Measurements from ENCODE around the gene LBH.

LBH gene

DNA sequence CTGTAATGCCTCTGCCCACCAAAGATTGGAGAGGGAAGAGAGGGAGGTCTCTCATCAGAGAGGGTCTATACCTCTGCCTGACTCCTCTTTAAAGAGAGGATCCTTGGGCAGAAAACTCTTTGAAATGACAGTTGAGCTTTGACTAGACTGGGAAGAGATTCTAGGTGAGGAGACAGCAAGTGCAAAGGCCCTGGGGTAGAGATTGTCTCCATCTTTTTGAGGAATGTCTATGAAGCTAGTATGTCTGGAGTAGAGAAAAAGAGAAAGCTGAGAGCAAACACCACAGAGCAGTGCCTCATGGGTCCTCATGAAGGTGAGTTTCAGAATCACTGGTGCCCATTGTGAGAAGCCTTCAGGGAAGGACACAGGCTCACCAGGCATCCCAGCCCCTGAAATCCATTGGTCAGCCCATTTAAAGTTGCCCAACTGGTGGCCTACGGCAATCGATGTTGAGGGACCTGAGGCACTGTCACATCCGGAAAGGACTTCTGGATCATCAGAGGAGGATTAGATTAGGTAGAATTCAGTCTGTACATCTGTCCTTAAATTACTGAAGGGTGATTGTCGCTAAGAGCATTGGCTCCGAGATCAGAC lies 31.5 kb downstream of the LBH start:
- DNase-seq (ENCODE audit: low read depth) = no peak
- TF ChIP-seq, protein P1, sequence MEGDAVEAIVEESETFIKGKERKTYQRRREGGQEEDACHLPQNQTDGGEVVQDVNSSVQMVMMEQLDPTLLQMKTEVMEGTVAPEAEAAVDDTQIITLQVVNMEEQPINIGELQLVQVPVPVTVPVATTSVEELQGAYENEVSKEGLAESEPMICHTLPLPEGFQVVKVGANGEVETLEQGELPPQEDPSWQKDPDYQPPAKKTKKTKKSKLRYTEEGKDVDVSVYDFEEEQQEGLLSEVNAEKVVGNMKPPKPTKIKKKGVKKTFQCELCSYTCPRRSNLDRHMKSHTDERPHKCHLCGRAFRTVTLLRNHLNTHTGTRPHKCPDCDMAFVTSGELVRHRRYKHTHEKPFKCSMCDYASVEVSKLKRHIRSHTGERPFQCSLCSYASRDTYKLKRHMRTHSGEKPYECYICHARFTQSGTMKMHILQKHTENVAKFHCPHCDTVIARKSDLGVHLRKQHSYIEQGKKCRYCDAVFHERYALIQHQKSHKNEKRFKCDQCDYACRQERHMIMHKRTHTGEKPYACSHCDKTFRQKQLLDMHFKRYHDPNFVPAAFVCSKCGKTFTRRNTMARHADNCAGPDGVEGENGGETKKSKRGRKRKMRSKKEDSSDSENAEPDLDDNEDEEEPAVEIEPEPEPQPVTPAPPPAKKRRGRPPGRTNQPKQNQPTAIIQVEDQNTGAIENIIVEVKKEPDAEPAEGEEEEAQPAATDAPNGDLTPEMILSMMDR (IDR thresholded peaks at IDR 0.05; ENCODE audit: insufficient read depth, low read depth, low read length, missing control alignments) = no peak
- H3K4me3 ChIP-seq (ENCODE audit: low read length) = no peak overlapping the region

DNA sequence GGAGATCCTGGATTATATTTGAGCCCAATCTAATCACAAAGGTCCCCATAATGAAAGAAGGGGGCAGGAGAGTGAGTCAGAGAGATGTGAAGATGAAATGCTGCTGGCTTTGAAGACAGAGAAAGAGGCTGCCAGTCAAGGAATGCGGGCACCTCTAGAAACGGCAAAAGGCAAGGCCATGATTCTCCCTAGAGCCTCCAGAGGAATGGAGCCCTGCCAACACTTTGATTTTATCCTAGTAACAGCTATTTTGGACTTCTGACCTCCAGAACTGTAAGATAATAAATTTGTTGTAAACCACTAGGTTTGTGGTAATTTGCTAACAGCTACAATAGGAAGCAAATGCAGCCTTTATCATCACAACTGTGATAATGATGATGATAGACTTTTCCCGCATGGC lies 32.9 kb downstream of the LBH start:
- no peak overlapping the region for H3K4me3 ChIP-seq (ENCODE audit: low read length)
- no peak for DNase-seq (ENCODE audit: low read depth)
- TF ChIP-seq, protein P1 (IDR thresholded peaks at IDR 0.05; ENCODE audit: insufficient read depth, low read depth, low read length, missing control alignments) = no peak

DNA sequence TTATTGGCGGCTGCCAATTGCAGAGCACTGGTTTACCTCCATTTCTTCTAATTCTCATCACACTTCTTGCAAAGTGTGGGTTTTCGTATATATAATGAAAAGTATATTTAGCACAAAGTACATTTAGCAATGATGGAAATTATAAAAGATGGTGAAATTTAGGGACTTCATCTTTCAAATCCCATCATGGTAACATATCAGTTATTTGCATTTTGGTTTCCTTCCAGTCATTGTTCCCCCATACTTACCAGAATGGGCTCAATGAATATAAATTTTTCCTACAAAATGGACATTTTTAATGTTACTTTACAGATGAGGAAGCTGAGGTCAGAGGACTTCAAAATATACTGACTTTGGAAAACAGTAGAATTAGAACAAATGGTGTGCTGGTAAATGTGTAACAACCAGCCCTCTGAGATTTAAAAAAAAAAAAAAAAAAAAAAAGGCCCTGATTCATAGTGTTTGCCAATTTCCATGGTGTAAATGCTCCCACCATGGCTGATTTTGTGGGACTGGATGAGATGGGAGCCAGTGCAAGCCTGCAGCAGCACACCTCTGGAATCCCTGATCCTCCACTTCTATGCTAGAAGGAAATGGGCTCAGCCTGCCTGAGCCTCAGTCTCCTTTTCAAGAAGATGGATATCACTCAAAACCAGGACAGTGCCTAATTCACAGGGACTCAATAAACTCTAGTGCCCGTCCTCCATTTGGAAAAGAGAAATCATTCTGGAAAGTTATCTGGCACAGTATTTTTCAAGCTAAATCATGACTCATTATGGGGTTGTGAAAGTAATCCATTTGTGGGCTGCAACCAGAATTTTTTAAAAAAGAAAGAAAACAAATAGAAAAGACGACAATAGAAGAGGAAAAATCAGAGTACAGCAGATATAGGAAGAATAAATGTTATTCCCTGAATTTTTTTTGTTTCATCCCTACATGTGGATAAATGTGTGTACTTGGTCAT lies 34.0 kb downstream of the LBH start:
- peak; percentile 15 for DNase-seq (ENCODE audit: low read depth)
- no peak overlapping the region for H3K4me3 ChIP-seq (ENCODE audit: low read length)
- TF ChIP-seq, protein P1 (IDR thresholded peaks at IDR 0.05; ENCODE audit: insufficient read depth, low read depth, low read length, missing control alignments) = no peak

DNA sequence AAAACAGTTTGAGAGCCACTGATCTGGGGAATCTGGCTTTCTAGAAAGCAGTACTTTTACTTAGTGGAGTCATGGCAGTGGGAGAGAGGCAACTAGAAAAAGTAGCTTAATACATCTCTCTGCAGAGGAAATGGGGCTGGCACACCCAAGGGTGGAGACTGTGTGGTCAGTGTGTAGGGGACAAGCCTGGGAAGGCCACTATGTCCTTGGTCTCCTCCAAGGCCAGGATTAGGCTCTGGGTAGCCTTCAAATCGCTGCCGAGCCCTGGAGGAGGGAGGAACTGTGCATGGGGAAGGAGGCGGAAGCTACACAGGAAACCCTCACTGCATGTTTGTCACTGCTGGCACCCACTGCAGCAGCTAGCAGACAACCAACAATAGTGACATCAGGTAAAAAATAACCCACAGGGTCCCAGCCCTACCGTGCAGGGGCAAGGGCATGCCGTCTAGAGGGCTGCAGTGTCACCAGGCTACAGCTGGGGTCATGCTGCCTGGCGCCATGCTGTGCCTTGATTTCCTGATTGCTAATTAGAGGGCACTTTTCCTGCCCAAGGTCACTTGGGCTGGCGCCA lies 34.8 kb downstream of the LBH start:
- H3K4me3 ChIP-seq (ENCODE audit: low read length) = no peak overlapping the region
- no peak for DNase-seq (ENCODE audit: low read depth)
- TF ChIP-seq, protein P1 (IDR thresholded peaks at IDR 0.05; ENCODE audit: insufficient read depth, low read depth, low read length, missing control alignments) = no peak

DNA sequence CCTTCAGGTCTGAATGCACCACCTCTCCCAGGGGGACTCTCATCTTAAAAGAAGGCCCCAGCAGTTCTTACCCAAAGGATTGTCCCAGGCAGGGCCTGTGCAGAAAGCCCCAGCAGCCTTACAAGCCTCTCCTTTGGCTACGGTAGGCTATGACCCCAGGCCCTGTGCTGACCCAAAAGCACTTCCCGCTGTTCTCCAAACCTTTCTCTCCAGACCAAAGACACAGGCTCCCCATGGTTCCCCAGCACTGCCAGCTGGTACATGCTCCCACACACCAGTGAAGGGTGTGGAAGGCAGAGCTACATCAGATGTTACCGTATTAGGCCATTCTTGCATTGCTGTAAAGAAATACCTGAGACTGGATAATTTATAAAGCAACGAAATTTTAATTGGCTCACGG lies 35.4 kb downstream of the LBH start:
- H3K4me3 ChIP-seq (ENCODE audit: low read length) = no peak overlapping the region
- DNase-seq (ENCODE audit: low read depth) = no peak
- TF ChIP-seq, protein P1 (IDR thresholded peaks at IDR 0.05; ENCODE audit: insufficient read depth, low read depth, low read length, missing control alignments) = no peak

DNA sequence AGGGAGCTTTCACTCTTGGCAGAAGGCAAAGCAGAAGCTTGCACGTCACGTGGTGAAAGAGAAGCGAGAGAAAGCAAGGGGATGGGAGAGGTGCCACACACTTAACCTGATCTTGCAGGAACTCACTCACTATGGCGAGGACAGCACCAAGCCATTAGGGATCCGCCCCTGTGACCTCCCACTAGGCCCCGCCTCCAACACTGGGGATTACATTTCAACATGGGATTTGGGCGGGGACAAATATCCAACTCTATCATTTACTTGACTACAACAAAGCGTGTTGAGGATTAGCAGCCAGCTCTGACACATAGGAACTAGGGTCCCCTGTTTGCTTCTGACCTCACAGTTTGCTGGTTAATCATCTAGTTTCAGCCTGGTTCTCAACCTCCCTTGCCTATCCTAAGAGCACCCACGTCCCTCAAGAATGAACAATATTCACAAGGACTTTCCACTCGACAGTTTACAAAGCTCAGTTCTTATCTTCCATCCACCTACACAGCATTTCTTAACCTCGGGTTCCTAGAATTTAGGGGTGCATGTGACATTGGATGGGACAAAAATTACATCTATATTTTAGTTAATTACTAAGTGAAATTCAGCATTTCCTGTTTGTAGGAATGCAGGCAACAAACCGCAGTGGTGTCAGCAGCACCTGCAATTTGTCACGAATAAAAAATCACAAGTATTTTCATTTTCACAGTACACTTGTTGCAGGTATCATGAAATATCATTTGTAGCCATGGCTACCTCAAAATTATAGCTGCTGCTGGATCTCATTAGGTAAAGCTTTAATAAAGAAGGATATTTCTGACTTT lies 36.0 kb downstream of the LBH start:
- H3K4me3 ChIP-seq (ENCODE audit: low read length) = no peak overlapping the region

More for the DNA sequence above, 36.0 kb downstream of the LBH start:
- TF ChIP-seq, protein P1 (IDR thresholded peaks at IDR 0.05; ENCODE audit: insufficient read depth, low read depth, low read length, missing control alignments) = no peak
- no peak for DNase-seq (ENCODE audit: low read depth)

Data from epithelial cell of esophagus (primary cell).